GM19438 (cell line): ENCODE results near the gene SMARCD2.
A peak's percentile ranks its signal among the peaks of the same experiment; 100 is the strongest.

Experiments used
- ATAC-seq: cut with Tn5 transposase; IDR thresholded peaks from one replicate; pipeline ENCODE4 v1.9.1; 2021; ENCODE audit warnings: low read depth; ENCODE audit not compliant: unreplicated experiment

SMARCD2 gene

GRCh38 chr17:63833026-63833740, 9.3 kb downstream of the SMARCD2 start:
- no peak for ATAC-seq

DNA sequence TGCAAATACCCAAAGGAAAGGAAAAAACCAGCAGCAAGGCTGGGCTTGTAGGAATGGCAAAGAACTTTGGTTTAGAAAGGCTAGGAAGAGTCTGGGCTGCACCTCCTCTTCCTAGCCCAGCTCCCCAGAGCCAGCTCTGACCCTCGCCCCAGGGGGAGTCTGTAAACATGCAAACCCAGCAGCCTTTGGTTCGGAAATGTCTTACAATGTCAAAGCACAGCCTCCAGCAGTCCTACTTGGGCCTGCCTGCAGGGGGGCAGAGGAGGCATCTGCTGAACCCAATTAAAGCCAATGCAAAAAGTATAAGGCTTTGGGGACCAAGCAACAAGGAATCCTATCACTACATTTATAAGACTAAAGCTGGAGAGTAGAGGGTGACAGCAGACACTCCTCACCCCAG, 10.0 kb downstream of the SMARCD2 start:
- no peak for ATAC-seq

DNA sequence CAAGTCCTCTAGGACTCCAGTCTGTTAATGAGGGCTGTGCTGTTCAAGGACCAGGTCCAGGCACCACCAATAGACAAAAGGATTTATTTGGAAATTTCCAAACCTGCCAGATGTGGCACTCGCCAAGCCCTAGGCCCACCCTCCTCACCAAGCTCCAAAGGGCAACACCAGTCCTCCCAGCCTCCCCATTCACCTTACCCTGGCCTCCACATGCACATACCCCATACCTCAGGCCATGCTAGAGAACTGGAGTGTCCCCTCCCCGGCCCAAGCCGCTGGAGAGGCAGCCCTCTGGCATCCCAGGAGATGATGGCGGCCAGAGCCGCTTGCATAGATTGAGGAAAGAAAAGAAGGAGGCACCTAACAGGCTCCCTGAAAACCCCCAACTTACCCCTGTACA, 10.5 kb downstream of the SMARCD2 start:
- no peak for ATAC-seq

DNA sequence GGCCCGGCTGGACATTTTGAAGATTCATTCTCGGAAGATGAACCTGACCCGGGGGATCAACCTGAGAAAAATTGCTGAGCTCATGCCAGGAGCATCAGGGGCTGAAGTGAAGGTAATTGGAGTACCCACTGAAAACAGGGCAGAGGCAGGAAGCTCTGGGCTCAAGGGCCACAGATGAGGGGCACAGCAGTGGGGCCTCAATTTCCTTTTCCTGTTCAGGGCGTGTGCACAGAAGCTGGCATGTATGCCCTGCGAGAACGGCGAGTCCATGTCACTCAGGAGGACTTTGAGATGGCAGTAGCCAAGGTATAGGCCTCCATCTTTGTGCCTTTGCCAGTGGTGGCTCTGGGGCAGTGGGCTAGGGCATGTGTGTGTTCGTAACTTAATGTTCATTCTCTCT, 11.0 kb downstream of the SMARCD2 start:
- no peak for ATAC-seq

DNA sequence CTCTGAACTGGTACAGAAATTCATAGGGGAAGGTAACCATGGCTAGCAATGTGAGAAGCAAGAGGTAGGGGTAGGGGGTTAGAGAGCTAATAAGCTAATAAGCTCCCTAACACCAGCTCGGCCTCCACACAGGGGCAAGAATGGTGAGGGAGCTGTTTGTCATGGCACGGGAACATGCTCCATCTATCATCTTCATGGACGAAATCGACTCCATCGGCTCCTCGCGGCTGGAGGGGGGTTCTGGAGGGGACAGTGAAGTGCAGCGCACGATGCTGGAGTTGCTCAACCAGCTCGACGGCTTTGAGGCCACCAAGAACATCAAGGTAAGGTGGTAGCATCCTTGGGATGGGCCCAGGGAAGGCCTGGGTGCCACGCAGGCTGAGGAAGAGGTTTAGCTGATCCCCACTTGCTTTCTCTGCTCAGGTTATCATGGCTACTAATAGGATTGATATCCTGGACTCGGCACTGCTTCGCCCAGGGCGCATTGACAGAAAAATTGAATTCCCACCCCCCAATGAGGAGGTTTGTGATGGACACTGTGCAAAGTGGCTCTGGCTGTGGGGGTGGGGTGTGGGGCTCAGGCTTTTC, 11.5 kb downstream of the SMARCD2 start:
- no peak for ATAC-seq

DNA sequence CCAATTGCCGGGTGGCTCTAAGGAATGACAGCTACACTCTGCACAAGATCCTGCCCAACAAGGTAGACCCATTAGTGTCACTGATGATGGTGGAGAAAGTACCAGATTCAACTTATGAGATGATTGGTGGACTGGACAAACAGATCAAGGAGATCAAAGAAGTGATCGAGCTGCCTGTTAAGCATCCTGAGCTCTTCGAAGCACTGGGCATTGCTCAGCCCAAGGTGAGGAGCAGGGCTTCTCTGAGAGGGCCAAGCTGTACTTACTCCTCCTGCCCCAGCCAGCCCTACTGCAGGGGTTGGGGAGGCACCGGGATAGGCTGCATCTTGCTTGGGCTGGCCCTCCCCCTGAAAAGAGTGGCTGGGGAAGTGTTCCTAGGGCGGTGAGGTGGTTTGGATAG, 12.2 kb downstream of the SMARCD2 start:
- ATAC-seq, result no peak

GRCh38 chr17:63828936-63829335, 13.5 kb downstream of the SMARCD2 start:
- no peak for ATAC-seq

DNA sequence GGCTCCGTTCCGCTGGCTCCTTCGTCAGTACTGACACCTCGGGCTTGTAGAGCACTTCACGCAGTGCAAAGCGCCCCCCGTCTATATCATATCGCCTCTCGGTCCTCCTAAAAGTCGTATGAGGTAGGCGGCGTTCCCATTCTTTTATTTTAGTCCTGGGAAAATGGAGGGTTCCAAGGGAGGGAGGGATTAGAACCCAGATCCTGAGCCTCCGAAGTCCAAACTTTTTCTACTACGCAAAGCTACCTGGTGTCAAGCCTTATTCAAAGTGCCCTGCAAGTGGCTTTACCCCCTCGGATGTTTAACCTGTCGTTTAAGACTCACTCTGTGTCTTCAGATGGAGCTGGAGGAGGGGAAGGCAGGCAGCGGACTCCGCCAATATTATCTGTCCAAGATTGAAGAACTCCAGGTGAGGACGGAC, 14.7 kb downstream of the SMARCD2 start:
- no peak for ATAC-seq

GRCh38 chr17:63827002-63827800, 15.3 kb downstream of the SMARCD2 start, which contains the start of the genes FTSJ3 and PSMC5:
TSS of gene FTSJ3 (minus strand) at chr17:63827663. CDS start at chr17:63826902, 761 bp downstream.
TSS of gene PSMC5 (plus strand) at chr17:63827431. CDS start at chr17:63827491, 60 bp downstream.
- ATAC-seq, result peak; percentile 92

- no peak for ATAC-seq
Measured at GRCh38 chr17:63826468-63827001, 15.9 kb downstream of the SMARCD2 start.

DNA sequence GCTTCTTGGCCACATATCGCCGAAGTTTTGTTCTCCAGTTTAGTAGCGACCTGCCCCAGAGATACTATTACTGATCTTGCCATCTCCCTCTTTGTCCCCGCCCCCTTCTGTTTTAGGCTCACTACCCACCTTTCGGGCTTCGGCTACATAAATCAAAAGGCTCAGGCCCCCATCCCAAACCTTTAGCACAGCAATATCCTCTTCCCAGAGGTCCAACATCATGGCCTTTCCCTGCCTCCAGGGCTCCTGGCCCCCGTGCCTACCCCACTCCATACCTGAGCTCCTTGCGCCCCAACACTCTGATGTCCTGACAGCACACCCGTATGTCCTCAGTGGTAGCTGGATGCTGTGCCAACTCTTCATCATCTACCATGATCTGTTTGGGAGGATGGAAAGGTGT, 18.1 kb downstream of the SMARCD2 start:
- no peak for ATAC-seq

- ATAC-seq, result no peak
Measured at GRCh38 chr17:63823659-63824331, 18.7 kb downstream of the SMARCD2 start.

DNA sequence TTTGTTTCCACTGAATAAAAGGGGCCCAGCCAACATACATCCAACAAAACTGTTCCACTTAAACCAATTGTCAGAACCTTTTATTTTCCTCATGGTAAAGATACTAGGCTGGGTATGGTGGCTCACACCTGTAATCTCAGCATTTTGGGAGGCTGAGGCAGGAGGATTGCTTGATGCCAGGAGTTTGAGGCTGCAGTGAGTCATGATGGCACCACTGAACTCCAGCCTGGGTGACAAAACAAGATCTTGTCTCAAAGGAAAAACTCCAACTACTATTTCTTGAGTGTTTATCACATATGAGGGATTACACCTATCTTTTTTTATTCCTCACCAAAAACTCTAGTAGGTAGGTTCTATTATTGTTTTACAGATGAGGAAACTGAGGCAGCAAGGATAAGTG, 19.9 kb downstream of the SMARCD2 start:
- ATAC-seq, result no peak

- no peak for ATAC-seq
Measured at GRCh38 chr17:63821804-63822203, 20.7 kb downstream of the SMARCD2 start.

- no peak for ATAC-seq
Measured at GRCh38 chr17:63820963-63821561, 21.4 kb downstream of the SMARCD2 start.

- ATAC-seq, result no peak
Measured at GRCh38 chr17:63819585-63820537, 22.6 kb downstream of the SMARCD2 start.

DNA sequence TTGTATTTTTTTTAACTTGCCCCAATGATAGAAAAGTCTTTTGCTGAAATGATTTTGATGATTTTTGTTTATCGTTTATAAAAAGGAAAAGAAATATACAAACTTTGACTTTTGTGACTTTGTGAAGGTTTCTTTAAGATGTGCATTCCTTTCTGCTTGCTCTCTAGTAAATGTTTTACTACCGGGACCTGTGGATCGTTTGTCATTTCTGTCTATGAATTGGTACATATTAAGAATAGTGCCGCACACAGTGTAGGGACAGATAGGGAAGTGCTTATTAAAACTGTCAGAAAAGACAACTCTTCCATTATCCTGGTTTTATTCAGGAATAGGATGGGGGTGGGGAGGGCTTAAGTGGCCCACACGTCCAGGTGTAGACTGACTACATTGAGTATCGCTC, 23.4 kb downstream of the SMARCD2 start:
- no peak for ATAC-seq

GRCh38 chr17:63817736-63818385, 24.6 kb downstream of the SMARCD2 start:
- no peak for ATAC-seq

- ATAC-seq, result no peak
Measured at GRCh38 chr17:63816669-63817068, 25.8 kb downstream of the SMARCD2 start.
